ENCODE measurements around the gene LRRC45.

Gene LRRC45

GRCh38 chr17:82077617-82078358, 54.7 kb downstream of the LRRC45 start:
- no peak overlapping the region for H3K27ac ChIP-seq
- DNase-seq (ENCODE audit: low read depth, low spot score) = no peak

GRCh38 chr17:82078433-82078832, 55.3 kb downstream of the LRRC45 start:
- no peak overlapping the region for H3K27ac ChIP-seq
- no peak for DNase-seq (ENCODE audit: low read depth, low spot score)

- H3K27ac ChIP-seq = no peak overlapping the region
- no peak for DNase-seq (ENCODE audit: low read depth, low spot score)
These were observed 56.0 kb downstream of the LRRC45 start for GRCh38 chr17:82079001-82079677.

- no peak for DNase-seq (ENCODE audit: low read depth, low spot score)
- no peak overlapping the region for H3K27ac ChIP-seq
These were observed 57.1 kb downstream of the LRRC45 start for GRCh38 chr17:82080048-82080788.

All from epithelial cell of prostate (primary cell).